A549 treated with AZD9567 at 1 μM for 4 hours (cell line): ENCODE data around the gene FSD1. TPM values are rescaled to one million over a fixed set of nuclear protein-coding genes. Genes with fewer than 3 reads are reported as not detected.

Experiments
- total RNA-seq: library from RNA; stranded (reverse); fragments of 200-300 nt; extraction: Qiagen RNA extraction; gene quantifications from 5 replicates; pipeline ENCODE4 v1.2.3, GENCODE V29; 2022; ENCODE audit not compliant: insufficient read depth

FSD1 gene
- total RNA-seq, result 4.1 to 8.8 TPM (median 7.8 TPM) in 5 replicates

DNA sequence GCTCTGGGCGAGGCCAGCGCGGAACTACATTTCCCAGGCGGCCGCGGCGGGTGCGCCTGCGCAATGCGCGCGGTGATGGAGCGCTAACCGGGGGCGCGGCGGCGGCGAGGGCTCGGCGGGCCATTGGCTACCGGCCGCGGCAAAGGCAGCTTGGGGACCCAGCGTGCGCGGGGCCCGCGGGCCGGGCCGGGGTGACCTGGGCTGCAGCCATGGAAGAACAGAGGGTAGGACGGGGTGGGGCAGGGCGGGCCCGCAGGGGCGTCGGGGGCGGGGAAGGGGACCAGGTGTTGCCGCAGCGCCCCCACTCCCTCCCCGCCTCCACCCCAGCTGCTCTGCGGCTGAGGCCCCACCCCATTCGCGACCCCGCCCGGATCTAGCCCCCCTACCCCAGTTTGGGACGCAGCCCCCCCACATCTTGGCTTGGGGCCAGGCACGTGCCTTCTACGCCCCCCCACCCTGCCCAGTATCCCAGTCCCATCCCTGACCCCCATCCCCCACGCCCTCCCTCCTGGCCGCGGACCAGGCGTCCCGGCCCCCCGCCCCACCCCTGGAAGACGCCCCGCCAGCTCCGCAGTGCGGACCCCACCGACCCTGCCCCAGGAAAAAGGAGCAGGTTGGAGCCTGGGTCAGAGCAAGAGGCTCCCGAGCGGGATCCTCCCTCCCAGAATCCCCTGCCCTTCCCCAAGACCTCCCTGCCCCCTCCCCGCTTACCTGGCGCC is at the start of gene FSD1:
TSS of gene FSD1 (plus strand) at position 61 of the 719 bp plus-strand sequence. CDS start at position 210, 149 bp downstream.

DNA sequence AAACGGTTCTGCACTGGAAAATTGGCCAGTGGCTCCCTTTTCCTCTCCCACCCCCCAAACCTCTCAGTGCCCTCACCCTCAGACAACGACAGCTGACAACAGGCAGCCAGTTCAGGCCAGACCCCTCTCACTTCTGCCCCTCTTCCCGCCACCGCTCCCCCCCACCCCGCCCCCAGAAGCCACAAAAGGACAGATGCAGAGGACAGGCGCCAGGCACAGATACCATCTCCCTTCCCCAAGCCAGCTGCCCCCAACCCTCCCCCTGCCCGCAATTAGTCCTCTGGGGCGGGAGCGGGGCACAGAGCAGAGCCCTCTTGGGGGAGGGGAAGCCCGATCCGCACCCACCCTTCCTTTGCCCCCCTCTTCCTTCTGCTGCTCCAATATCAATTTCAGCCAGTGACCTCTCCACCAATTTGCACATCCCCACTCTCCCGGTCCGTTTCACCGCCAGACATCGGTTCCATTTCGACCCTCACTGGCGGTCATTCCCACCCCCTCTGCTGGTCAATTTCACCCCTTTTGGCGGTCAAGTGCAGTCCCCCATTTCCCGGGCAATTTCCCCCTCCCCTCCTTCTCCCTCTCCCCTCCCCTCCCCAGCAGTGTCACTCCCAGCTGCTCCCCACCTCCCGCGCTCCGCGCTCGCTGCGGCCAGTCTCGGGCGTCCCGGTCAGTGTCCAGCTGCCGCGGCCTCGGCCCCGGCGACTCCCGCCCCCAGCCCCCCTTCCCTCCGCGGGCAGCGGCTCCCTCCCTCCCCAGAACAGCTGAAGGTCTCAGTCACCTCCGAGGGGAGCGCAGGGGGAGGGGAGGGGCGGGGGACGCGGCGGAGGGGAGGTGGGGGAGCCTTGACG is 25.8 kb upstream of the FSD1 start, which contains the start of gene SHD:
TSS of gene SHD (plus strand) at position 848 of the 848 bp plus-strand sequence. CDS start 798 bp downstream, outside the sequence.

DNA sequence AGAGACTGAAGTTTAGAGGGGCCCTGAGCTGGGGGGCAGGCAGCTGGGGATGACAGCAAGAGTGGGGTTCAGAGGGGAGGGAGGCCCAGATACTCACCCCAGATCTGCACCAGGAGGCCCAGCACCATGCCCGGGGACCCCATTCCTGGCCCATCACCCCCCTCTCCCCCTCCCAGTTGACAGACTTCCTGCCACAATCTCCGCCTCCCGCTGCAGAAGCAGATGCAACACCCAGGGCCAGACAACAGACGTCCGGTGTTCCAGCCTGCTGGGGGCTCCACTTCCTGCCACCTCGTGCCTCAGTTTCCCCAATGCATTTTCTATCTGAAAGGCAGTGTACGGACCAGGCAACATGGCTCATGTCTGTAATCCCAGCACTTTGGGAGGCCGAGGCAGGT is 2.2 kb upstream of the FSD1 start, which contains the start of gene TMIGD2:
TSS of gene TMIGD2 (minus strand) at position 147 of the 398 bp plus-strand sequence. CDS start at position 143, 4 bp downstream.

DNA sequence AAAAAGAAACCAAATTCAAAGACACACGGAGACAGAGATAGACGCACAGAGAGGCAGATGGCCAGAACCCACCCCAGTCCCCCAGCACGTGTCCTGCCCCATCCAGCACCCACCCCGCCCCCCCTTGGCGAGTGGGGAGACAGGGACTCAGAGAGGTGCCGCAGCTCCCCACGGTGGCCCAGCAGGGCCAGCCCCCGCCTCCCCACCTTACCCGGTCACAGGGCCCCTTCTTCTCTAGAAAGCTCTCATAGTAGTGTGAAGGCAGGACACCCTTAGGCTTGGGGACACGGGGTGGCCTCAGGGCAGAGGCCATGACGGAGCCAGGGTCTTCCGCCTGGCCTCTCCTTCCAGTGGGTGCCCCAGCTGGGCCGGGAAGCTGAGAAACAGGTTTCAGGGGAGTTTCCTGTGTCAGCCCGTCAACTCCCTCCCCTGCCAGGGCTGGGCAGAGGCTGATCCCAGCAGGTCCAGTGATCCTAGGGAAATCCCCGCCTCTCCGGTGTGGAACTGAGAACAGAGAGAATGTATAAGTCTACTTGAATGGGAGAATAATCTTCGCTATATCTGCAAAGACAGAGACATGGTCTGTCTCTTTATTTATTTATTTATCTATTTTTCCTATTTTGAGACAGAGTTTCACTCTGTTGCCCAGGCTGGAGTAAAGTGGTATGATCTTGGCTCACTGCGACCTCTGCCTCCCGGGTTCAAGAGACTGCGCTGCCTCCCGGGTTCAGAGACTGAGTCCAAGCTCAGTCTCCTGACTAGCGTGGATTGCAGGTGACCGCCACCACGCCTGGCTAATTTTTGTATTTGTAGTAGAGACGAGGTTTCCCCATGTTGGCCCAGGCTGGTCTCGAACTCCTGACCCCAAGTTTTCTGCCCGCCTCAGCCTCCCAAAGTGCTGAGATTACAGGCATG is 34.3 kb downstream of the FSD1 start, which contains the start of gene STAP2:
TSS of gene STAP2 (minus strand) at position 387 of the 915 bp plus-strand sequence. CDS start at position 313, 74 bp downstream.

DNA sequence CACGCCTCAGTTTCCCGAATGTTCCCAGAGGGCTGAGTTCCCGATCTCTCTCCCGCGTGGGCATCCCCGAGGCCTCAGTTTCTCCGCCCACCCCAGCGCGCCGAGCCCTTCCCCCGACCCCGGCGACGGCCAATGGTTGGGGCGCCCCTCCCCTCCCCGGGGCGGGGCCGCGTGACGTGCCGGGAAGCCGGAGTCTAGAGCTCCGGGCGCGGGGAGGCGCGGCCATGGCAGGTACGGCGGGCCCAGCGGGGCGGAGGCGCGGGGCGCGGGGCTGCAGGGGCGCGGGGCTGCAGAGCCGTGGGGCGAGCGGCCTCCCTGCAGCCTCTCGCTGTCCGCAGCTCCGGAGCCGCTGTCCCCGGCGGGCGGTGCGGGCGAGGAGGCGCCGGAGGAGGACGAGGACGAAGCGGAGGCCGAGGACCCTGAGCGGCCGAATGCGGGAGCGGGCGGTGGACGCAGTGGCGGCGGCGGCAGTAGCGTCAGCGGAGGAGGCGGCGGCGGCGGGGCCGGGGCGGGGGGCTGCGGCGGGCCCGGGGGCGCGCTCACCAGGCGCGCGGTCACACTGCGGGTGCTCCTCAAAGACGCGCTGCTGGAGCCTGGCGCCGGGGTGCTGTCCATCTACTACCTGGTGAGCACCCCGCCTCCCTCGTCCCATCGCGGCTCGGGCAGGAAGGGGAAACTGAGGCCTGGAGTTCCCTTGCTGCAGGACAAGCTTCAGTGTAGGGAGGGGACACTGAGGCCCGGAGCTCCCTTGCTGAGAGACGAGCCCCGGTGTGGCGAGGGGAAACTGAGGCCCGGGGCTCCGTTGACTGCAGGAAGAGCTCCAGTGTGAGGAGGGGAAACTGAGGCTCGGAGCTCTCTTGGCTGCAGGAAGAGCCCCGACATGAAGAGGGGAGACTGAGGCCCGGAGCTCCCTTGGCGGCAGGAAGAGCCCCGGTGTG is 39.2 kb downstream of the FSD1 start, which contains the start of gene MPND:
TSS of gene MPND (plus strand) at position 193 of the 938 bp plus-strand sequence. CDS start at position 225, 32 bp downstream.

Other genes with a start within 250 kb of the FSD1 start
- gene ZBTB7A, start 237.7 kb upstream of the FSD1 start, total RNA-seq, result 11.9 to 21.6 TPM (median 19.9 TPM) in 5 replicates
- 127 to 171 TPM (median 152 TPM) in 5 replicates for gene MAP2K2, start 180.5 kb upstream of the FSD1 start, total RNA-seq
- gene CREB3L3, start 151.0 kb upstream of the FSD1 start, total RNA-seq, result 0.06 to 0.07 TPM in 2 of 5 replicates, not detected in the others
- 18.1 to 36.6 TPM (median 34.4 TPM) in 5 replicates for gene SIRT6, start 122.0 kb upstream of the FSD1 start, total RNA-seq
- gene ANKRD24, start 121.9 kb upstream of the FSD1 start, total RNA-seq, result 0.22 to 0.41 TPM (median 0.29 TPM) in 4 of 5 replicates, not detected in the other
- 3.1 to 6.1 TPM (median 3.1 TPM) in 5 replicates for gene EBI3, start 75.1 kb upstream of the FSD1 start, total RNA-seq
- 17.1 to 22.7 TPM (median 19.0 TPM) in 5 replicates for gene YJU2, start 57.5 kb upstream of the FSD1 start, total RNA-seq
- 0.11 TPM in 1 of 5 replicates, not detected in the others for gene SHD, start 25.3 kb upstream of the FSD1 start, total RNA-seq
- not detected in 5 replicates for gene TMIGD2, start 2.2 kb upstream of the FSD1 start, total RNA-seq
- gene STAP2, start 34.2 kb downstream of the FSD1 start, total RNA-seq, result 0.08 TPM in 1 of 5 replicates, not detected in the others
- gene MPND, start 39.0 kb downstream of the FSD1 start, total RNA-seq, result 8.7 to 11.5 TPM (median 9.6 TPM) in 5 replicates
- gene SH3GL1, start 95.9 kb downstream of the FSD1 start, total RNA-seq, result 46.8 to 63.3 TPM (median 59.2 TPM) in 5 replicates
- 21.3 to 23.7 TPM (median 22.3 TPM) in 5 replicates for gene CHAF1A, start 98.0 kb downstream of the FSD1 start, total RNA-seq
- gene UBXN6, start 153.2 kb downstream of the FSD1 start, total RNA-seq, result 56.1 to 61.9 TPM (median 57.8 TPM) in 5 replicates
- gene HDGFL2, start 167.7 kb downstream of the FSD1 start, total RNA-seq, result 22.6 to 33.1 TPM (median 27.5 TPM) in 5 replicates
- gene PLIN4, start 213.9 kb downstream of the FSD1 start, total RNA-seq, result 0.08 to 0.14 TPM (median 0.09 TPM) in 4 of 5 replicates, not detected in the other
- 0.11 to 0.26 TPM (median 0.15 TPM) in 4 of 5 replicates, not detected in the other for gene PLIN5, start 230.6 kb downstream of the FSD1 start, total RNA-seq
- gene LRG1, start 235.4 kb downstream of the FSD1 start, total RNA-seq, result 0.07 to 0.23 TPM (median 0.22 TPM) in 3 of 5 replicates, not detected in the others